Colon (tissue), 2 donors: Measurements from ENCODE around the gene SEPHS1.
"Not testable (repeated sequence)": the region's sequence is repeated elsewhere in the genome, so short reads cannot be mapped to it uniquely, and the experiment has no call there.

ENCODE experiments used
- FAIRE-seq: peaks from 2 replicates; lab custom pipeline; 2012; peaks lifted over from hg19 to GRCh38; lab: Jason Lieb, UNC
- donor health status: control.
- donor health status: control.

The SEPHS1 gene, protein sequence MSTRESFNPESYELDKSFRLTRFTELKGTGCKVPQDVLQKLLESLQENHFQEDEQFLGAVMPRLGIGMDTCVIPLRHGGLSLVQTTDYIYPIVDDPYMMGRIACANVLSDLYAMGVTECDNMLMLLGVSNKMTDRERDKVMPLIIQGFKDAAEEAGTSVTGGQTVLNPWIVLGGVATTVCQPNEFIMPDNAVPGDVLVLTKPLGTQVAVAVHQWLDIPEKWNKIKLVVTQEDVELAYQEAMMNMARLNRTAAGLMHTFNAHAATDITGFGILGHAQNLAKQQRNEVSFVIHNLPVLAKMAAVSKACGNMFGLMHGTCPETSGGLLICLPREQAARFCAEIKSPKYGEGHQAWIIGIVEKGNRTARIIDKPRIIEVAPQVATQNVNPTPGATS

DNA sequence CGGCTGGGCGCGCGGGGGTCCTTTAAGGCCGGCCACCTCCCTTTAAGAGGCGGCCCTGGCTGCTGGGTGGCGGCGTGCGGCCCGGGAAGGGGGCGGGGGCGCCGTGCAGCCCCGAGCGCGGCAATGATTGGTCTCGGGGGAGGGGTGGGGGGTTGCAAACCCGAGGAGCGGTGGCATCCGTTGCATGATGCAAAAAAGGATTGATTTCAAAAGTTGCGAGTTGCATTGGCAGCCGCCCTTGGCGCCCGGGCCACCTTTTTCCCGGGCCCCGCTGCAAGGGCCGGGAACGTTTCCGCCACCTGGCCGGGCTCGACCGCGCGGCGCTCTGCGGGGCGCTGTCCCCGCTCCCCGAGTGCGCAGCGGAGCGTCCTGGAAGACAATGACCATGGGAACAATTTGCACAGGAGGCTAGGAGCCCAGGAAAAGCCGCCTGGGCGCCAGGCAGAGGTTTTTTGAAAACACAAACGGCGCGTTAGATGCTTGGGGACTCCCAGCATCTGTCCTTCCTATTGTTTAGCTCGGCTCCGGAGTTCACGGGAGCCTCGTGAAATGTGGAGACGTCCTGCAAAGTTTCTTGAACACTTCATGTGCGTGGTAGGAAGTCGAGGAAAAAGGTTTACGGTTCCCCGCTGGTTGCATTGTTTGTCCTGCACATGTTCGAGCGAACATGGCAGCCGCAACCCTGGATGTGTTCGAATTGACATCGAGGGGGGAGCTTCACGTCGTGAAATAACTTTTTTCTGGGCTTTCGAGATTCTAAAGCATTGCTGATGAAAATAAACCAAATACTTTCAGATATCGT, at the start of gene SEPHS1:
SEPHS1 (minus strand) TSS at position 78 of the 802 bp plus-strand sequence. CDS start 3,343 bp downstream, outside the sequence.
- no peak for FAIRE-seq

DNA sequence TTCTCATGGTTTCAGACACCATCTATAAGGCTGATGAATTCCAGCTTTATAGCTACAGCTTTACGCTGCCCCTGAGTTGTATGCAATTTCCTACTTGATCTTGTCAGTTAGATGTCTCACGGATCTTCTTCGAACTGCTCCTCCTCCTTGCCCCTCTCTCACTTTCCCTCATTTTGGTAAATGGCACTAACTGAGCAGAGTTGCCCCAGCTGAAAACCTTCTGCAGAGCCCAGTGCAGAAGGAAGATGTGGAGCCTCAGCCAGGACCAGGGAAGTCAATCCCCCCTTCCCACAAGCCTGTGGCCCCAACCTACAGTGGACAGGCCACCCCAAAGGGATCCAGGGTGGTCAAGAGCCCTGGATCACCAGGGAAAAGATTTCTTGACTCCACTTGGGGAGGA, 49.0 kb upstream of the SEPHS1 start:
- no peak for FAIRE-seq

DNA sequence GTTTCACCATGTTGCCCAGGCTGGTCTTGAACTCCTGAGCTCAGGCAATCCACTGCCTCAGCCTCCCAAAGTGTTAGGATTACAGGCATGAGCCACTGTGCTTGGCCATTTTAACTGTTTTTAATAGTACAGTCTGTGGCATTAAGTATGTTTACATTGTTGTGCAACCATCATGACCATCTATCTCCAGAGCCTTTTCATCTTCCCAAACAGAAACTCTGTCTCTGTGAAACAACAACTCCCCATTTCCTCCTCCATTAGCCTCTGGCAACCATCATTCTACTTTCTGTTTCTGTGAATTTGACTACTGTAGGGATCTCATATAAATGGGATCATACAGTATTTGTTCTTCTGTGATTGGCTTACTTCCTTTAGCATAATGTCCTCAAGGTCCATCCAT, 48.3 kb upstream of the SEPHS1 start:
- no peak for FAIRE-seq

DNA sequence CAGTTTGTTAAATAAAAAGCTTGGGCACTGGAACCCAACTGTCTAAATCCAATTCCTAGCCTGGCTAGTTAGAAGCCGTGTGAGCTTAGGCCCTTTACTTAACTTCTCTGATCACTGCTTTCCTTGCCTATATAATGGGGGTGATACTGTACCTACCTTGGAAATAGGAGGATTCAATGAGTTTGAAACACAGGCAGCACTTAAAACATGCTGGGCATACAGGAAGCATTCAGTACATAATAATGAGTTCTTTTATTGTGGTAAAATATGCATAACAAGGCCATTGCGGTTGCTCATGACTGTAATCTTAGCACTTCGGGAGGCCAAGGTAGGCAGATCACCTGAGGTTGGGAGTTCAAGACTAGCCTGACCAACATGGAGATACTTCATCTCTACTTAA, 47.4 kb upstream of the SEPHS1 start:
- no peak for FAIRE-seq

DNA sequence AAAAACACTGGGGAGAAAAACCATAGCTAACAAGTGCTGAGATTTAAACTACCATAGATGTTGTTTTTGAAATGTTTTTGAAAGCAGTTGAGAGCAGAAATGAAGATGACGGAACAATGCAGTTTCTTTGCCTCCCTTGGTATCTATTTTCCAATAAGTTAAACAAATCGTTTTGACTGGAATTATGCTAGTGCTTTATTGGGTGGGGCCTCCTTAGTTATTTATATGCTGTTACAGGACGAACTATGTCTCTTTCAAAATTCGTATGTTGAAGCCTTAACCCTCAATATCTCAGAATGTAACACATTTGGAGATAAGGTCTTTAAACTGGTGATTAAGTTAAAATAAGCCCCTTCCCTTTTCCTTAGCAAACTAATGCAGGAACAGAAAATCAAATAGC, 45.5 kb upstream of the SEPHS1 start:
- FAIRE-seq = no peak

DNA sequence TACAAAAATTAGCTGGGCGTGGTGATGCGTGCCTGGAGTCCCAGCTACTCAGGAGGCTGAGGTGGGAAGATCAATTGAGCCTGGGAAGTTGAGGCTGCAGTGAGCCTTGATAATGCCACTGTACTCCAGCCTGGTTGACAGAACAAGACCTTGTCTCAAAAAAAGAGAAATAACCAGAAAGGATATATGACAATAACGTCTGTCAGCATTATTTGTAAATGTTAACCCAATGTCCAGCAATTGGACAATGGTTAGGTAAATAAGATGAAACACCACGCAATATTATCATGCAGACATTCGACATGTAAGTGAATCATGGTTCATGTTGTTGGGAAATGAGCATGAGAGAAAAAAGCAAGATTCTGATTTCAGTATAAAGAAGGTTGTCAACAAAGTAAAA, 44.6 kb upstream of the SEPHS1 start:
- no peak for FAIRE-seq

DNA sequence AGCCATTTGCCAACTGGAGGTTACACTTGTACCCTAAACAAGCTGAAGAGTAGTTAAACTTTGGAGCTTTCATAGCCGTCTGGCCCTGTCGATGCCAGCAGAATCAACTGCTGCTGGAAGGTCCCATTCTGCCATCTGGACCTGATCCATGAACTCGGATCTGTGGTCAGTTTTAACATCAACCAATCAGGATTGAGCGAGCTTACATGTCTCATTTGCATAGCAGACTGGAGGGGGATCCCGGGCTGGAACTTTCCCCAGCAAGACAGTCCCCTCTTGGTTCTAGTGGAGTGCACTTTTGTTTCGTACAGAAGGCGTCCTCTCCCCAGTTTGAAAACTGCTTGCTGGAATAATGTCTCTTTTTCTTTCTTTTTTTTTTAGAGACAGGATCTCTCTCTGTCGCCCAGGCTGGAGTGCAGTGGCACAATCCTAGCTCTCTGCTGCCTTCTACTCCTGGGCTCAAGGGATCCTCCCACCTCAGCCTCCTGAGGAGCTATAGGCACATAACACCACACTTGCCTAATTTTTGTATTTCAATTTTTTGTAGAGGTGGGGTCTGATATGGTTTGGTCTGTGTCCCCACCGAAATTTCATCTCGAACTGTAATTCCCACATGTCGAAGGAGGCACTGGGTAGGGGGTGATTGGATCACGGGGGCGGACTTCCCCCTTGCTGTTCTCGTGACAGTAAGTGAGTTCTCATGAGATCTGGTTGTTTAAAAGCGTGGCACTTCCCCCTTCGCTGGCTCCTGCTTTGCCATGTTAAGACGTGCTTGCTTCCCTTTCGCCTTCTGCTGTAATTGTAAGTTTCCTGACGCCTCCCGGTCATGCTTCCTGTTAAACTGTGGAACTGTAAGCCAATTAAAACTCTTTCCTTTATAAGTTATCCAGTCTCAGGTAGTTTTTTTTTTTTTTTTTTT, 42.8 kb upstream of the SEPHS1 start:
- no peak for FAIRE-seq

DNA sequence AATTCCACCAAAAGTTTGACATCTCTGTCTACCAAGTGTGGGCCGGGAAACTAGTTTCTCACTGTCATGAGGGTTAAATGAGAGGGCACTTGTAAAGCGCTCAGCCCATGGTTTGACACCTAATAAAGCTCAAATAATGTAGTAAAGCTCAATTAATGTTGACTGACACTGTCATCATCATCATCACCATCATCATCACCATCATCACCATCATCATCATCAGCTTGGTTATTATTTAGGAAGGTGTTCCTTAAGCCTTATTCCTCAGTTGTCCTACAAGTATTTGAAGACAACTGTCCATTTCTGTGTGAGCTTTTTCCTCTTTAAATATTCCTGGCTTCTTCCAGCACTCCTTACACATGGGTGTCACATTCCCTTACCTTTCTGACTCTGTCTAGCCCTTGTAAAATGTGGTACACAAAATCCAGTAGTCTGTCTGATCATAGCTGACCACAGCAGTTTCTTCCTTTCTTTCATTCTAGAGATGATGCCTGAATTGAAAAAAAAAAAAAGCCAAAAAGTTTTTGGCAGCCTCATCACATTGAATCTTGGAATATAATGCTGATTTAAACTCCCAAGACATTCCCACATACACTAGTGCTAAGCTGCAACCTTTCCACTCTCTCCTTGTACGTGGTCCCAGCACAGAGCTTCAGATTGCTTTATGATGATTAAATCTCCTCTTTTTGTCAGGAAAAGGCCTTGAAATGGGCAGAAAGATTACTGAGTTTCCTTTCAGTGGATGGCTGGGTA, 40.6 kb upstream of the SEPHS1 start:
- FAIRE-seq = no peak

DNA sequence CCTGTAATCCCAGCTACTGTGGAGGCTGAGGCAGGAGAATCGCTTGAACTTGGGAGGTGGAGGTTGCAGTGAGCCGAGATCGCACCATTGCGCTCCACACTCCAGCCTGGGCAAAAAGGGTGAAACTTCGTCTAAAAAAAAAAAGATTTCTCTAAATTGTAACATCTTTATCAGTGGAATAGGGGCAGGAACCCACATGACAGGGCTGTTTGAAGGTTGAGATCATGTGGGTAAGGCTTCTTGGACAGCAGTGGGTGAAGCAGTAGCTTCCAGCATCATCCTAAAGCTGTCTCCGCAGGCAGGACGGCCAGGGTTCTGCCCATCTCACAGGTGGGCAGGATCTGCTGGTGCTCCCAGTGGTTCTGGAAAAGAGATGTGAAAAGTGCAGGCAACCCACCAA, 37.9 kb upstream of the SEPHS1 start:
- no peak for FAIRE-seq

DNA sequence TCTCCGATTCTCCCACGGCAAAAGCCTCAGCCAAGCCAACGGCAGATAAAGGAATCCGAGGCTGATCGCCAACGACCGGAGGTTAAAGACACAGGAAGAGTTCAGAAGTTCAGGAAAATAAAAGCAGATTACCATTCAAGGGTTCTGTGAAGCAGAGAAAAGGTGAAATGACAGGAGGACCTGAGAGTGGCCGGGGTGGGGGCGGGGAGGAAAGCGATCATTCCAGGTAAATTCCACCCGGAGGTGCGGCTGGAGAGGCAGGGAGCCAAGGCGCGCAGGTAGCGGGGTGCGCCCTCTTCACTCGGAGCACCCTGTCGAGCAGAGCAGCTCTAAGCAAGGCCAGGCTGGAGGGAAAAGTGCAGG, 35.3 kb upstream of the SEPHS1 start:
- no peak for FAIRE-seq

DNA sequence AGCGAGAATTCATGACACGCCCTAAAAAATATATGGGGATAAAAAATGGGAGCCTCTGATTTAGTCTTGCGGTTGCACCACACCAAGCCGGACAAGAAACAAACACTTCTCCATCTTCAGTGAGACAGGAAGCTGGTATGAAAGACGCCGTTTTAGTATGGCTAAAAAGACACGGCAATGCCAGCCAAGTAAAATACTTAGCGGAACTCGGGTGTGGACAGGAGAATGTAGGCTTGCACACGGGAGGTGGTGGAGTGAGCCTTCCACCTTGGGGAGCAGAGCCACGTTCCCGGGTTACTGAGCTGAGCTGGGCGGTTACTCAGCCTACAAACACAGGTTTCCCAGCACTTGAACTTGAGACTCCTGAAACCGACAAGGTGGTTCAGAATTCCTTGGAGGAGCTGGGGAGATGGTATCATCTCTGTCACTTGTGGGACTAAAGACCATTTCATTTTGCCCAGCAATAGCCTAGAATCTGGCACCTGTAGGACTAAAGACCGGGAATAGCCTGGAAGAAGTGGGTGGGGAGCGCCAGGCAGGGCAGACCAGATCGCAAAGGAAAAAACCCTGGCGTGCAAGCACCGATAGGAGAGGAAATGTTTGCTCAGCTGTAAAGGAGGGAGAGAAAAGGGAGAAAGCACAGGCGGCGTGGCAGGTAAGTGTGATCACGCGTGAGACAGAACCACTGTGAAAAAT, 34.8 kb upstream of the SEPHS1 start:
- FAIRE-seq = no peak

DNA sequence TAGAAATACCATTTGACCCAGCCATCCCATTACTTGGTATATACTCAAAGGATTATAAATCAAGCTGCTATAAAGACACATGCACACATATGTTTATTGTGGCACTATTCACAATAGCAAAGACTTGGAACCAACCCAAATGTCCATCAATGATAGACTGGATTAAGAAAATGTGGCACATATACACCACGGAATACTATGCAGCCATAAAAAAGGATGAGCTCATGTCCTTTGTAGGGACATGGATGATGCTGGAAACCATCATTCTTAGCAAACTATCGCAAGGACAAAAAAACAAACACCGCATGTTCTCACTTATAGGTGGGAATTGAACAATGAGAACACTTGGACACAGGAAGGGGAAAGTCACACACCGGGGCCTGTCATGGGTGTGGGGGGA, 31.0 kb upstream of the SEPHS1 start:
- not testable (repeated sequence) for FAIRE-seq

DNA sequence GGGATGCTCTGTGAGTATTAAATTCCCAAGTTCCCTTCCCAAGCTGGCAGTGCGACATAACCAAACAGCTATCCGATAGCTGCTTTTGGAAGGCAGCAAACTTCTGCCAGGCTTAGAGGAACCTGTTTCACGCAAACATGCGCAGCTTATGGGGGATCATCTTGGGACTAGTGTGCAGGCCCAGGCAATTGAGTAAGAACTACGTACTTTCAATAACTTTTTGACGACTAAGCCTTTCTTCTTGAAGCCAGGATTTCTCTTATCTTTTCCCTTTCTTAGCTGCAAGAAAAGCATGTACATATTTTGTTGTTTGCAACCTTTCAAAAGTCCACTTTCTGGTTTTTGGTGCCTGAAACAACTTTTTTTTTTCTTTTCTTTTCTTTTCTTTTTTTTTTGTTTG, 28.7 kb upstream of the SEPHS1 start:
- FAIRE-seq = no peak

DNA sequence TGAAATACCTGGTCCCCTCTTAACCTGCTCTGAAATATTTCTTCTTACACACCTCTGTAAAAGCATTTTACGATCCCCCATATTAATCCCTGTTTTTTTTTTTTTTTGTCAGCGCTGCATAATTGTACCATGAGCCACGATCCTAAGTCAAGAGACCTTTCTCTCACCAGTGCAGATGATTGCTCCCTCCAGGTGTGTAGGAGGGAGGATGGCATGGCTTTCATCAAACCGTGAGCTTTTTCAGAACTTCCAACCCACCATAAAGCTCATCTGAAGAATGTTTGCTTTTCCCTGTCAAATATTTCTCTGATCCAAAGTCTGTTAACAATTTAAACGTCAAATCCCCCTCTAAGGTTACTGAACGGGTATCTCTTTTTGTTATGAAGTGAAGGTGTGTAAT, 28.2 kb upstream of the SEPHS1 start:
- FAIRE-seq = no peak

DNA sequence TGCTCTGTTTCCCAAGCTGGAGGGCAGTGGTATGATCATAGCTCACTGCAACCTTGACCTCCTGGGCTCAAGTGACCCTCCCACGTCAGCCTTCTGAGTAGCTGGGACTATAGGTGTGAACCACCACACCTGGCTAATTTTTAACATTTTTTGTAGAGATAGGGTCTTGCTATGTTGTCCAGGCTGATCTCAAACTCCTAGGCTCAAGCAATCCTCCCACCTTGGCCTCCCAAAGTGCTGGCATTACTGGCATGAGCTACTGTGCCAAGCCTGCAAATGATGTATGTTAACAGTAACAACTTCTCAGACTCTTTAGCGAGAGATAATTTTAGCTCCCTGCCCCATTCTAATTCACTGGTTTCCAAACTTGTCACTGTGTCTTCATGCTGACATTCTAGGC, 27.7 kb upstream of the SEPHS1 start:
- FAIRE-seq = no peak

DNA sequence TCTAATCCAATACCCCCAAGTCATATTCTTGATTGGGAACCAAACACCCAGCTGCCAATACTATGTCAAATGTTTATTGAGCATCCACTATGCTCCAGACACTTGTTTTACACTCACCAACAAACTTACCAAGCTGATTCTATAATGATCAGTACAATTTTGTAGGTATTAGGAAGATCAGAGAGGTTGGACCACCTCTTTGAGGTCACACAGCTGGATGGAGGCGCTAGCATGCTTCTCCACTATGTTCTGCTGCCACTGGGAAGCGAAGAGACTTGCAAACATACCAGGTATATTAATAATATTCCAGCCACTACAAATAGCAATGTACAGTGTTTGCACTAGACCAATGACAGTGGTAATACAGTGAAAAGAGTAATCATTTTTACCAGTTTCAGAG, 25.6 kb upstream of the SEPHS1 start:
- FAIRE-seq = no peak

DNA sequence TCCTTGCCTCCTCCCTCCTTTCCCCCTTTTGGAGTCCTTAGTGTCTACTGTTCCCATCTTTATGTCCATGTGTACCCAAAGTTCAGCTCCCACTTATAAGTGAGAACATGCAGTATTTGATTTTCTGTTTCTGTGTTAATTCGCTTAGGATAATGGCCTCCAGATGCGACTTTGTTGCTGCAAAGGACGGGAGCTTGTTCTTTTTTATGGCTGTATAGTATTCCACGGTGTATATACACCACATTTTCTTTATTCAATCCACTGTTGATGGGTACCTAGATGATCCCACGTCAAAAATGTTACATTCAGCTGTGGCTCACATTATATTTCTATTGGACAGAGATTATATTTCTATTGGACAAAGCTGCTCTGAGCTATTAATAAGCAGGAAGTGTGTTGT, 24.4 kb upstream of the SEPHS1 start:
- no peak for FAIRE-seq

DNA sequence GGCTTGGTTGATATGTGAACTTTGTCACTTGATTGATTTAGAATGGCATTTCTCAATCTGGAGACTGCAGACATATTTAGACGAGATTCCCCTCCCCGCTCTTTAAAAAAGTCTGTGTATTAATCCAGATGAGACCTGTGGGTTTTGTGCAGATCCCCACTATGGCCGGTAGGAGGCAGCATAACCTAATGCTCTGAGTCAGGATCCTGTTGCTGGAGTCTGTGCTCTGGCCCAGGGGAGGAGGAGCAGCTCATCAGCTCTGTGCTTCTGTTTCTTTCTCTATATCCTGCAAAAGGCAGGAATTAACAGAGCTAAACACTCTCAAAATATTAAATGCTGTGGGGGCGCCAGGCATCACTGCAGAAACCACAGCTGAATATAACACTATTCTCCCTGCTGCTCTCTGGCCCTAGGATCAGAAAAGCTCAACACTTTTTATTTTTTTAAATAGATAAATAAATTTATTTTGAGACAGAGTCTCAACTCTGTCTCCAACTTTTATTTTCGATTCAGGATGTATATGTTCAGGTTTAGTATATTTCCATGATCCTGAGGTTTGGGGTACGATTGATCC, 23.9 kb upstream of the SEPHS1 start:
- FAIRE-seq = no peak

DNA sequence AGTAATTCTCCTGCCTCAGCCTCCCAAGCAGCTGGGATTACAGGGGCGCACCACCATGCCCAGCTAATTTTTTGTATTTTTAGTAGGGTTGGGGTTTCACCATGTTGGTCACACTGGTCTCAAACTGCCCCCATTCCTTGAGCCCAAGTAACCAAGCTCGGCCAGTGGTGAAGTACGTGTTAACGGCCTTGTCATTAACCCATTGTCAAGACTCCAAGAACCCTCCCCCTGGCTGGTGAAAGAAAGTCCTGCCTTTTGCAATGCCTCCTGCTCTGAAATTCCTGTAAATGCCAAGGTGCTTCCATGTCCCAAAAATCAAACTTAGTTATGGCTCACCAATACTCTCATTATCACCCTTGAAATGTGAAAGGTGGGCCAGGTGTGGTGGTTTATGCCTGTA, 18.8 kb upstream of the SEPHS1 start:
- no peak for FAIRE-seq

DNA sequence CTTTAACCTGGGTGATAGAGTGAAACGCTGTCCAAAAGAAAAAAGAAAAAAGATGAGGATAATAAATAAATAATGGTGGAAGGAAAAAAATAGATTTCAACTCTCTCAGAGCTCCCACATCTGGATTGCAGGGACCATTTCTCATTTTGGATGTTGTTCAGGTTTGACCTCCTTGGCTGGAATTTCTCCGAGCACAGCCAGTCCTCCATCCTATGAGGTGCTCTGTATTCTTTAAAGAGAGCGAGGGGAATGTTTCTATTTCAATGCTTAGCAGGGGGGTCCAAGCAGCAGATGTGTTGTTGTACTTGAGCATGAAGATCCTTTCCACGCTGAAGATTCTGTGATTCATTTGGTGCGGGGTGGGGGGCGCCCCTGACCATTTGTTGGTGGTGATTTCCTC, 17.7 kb upstream of the SEPHS1 start:
- FAIRE-seq = no peak

DNA sequence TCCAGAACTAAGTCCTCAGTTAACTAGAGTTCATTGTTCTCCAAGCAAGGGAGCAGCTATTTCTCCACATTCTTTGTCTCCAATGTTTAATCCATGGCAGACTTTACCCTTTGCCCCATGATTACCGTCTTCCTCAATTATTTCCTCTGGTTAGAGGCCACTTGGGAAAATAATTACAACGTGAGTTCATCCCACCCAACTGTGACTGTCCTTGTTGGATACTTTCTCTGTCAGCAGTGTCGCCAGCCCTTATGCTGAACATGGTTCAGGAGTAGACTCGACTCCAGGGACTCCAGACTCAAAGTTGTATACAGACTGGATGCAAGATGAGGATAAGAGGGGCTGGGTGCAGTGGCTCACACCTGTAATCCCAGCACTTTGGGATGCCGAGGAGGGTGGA, 17.1 kb upstream of the SEPHS1 start:
- no peak for FAIRE-seq
